Measurements from ENCODE around the gene KCNIP4. TPM values are rescaled to one million over a fixed set of nuclear protein-coding genes. Genes with fewer than 3 reads are reported as not detected.

The KCNIP4 gene
- total RNA-seq, 1 donor from 2014 or later, result not detected

GRCh38 chr4:20832826-20833225 lies 1115.7 kb downstream of the KCNIP4 start:
- H3K4me3 ChIP-seq, result no peak overlapping the region
- DNase-seq, result no peak
- H3K36me3 ChIP-seq, result no peaks in the 10 kb centered on the region
- no peak for ATAC-seq
- no peaks in the 10 kb centered on the region for H3K4me1 ChIP-seq
- H3K27me3 ChIP-seq (ENCODE audit: low read depth), result no peaks in the 10 kb centered on the region
- H3K9me3 ChIP-seq, result no peaks in the 10 kb centered on the region
- intact Hi-C loops (cut with DNase I), result no loop called here
- H3K27ac ChIP-seq, result no peak overlapping the region
- no peak for TF ChIP-seq CTCF (IDR thresholded peaks at IDR 0.05)

- DNase-seq, result no peak
- H3K4me3 ChIP-seq, result no peak overlapping the region
- no peaks in the 10 kb centered on the region for H3K9me3 ChIP-seq
- no peaks in the 10 kb centered on the region for H3K4me1 ChIP-seq
- TF ChIP-seq CTCF (IDR thresholded peaks at IDR 0.05), result no peak
- H3K27me3 ChIP-seq (ENCODE audit: low read depth), result no peaks in the 10 kb centered on the region
- no peak overlapping the region for H3K27ac ChIP-seq
- no peaks in the 10 kb centered on the region for H3K36me3 ChIP-seq
- ATAC-seq, result no peak
- intact Hi-C loops (cut with DNase I), result no loop called here
Measured at GRCh38 chr4:20831746-20832145, 1116.8 kb downstream of the KCNIP4 start.

GRCh38 chr4:20829617-20830357 lies 1118.8 kb downstream of the KCNIP4 start:
- intact Hi-C loops (cut with DNase I), result no loop called here
- Histone ChIP-seq H3K4me3 (no peak overlapping the region), H3K27ac (no peak overlapping the region), H3K27me3 (ENCODE audit: low read depth) (no peaks in the 10 kb centered on the region), H3K4me1 (no peaks in the 10 kb centered on the region), H3K36me3 (no peaks in the 10 kb centered on the region), H3K9me3 (no peaks in the 10 kb centered on the region)
- TF ChIP-seq CTCF (IDR thresholded peaks at IDR 0.05), result no peak
- ATAC-seq (no peak), DNase-seq (no peak)

GRCh38 chr4:20825505-20825904 lies 1123.1 kb downstream of the KCNIP4 start:
- TF ChIP-seq CTCF (IDR thresholded peaks at IDR 0.05), result no peak
- intact Hi-C loops (cut with DNase I), result no loop called here
- DNase-seq, result no peak

GRCh38 chr4:20816287-20816686 lies 1132.3 kb downstream of the KCNIP4 start:
- Histone ChIP-seq H3K36me3 (no peaks in the 10 kb centered on the region), H3K27ac (no peak overlapping the region), H3K9me3 (no peaks in the 10 kb centered on the region), H3K4me3 (no peak overlapping the region), H3K27me3 (ENCODE audit: low read depth) (no peaks in the 10 kb centered on the region), H3K4me1 (no peaks in the 10 kb centered on the region)
- ATAC-seq, result no peak
- intact Hi-C loops (cut with DNase I), result no loop called here
- DNase-seq, result no peak
- TF ChIP-seq CTCF (IDR thresholded peaks at IDR 0.05), result no peak

More at GRCh38 chr4:20825505-20825904, 1123.1 kb downstream of the KCNIP4 start:
- Histone ChIP-seq H3K4me1 (no peaks in the 10 kb centered on the region), H3K27me3 (ENCODE audit: low read depth) (no peaks in the 10 kb centered on the region), H3K27ac (no peak overlapping the region), H3K4me3 (no peak overlapping the region), H3K9me3 (no peaks in the 10 kb centered on the region), H3K36me3 (no peaks in the 10 kb centered on the region)
- ATAC-seq, result no peak

Data from lower lobe of right lung (tissue), 2 donors.